HEK293 (cell line): ENCODE measurements around the gene IFI27L1.

ENCODE experiments used
- BCL6B ChIP-seq: fragments of 450-650 bp; formaldehyde crosslinking; IDR thresholded peaks from 2 replicates; pipeline ENCODE4 v1.5.1; 2017; ENCODE audit warnings: missing biosample characterization, missing genetic modification characterization
- GFI1B ChIP-seq: fragments of 450-650 bp; formaldehyde crosslinking; IDR thresholded peaks from 2 replicates; pipeline ENCODE4 v1.5.1; 2016; ENCODE audit warnings: missing biosample characterization, missing genetic modification characterization
- GLI2 ChIP-seq: fragments of 450-650 bp; formaldehyde crosslinking; IDR thresholded peaks from 2 replicates; pipeline ENCODE4; 2017; ENCODE audit warnings: missing biosample characterization, missing genetic modification characterization, low read depth, borderline replicate concordance
- HOXC10 ChIP-seq: sonication (generic); formaldehyde crosslinking; IDR thresholded peaks from 2 replicates; pipeline ENCODE4 v1.8.1; 2023; ENCODE audit warnings: mild to moderate bottlenecking, missing genetic modification reagents
- KLF16 ChIP-seq: fragments of 450-650 bp; formaldehyde crosslinking; IDR thresholded peaks from 2 replicates; pipeline ENCODE4 v1.5.1; 2017; ENCODE audit warnings: missing biosample characterization, missing genetic modification characterization
- SCRT2 ChIP-seq: fragments of 450-650 bp; formaldehyde crosslinking; IDR thresholded peaks from 2 replicates; pipeline ENCODE4 v1.5.1; 2016; ENCODE audit warnings: missing biosample characterization, missing genetic modification characterization
- SETDB1 ChIP-seq: IDR thresholded peaks from one replicate; pipeline ENCODE4 v1.6.1; 2017; ENCODE audit warnings: mild to moderate bottlenecking, low read length, moderate library complexity, mixed read lengths; ENCODE audit not compliant: insufficient read length
- ZBTB10 ChIP-seq: fragments of 450-650 bp; formaldehyde crosslinking; IDR thresholded peaks from 2 replicates; pipeline ENCODE4 v1.5.1; 2016; ENCODE audit warnings: missing biosample characterization, missing genetic modification characterization
- ZBTB11 ChIP-seq: fragments of 450-650 bp; formaldehyde crosslinking; conservative IDR thresholded peaks from 2 replicates; pipeline ENCODE4 v1.5.1; 2016; ENCODE audit warnings: low read depth, missing biosample characterization, missing genetic modification characterization
- ZBTB48 ChIP-seq: fragments of 450-650 bp; formaldehyde crosslinking; IDR thresholded peaks from 2 replicates; pipeline ENCODE4 v1.5.1; 2016; ENCODE audit warnings: missing biosample characterization, missing genetic modification characterization
- ZFP3 ChIP-seq: fragments of 450-650 bp; formaldehyde crosslinking; IDR thresholded peaks from 2 replicates; pipeline ENCODE4 v1.5.1; 2016; ENCODE audit warnings: low read depth, missing biosample characterization, missing genetic modification characterization
- ZIC2 ChIP-seq: fragments of 450-650 bp; formaldehyde crosslinking; IDR thresholded peaks from 2 replicates; pipeline ENCODE4 v1.5.1; 2016; ENCODE audit warnings: missing biosample characterization, missing genetic modification characterization
- ZNF146 ChIP-seq: fragments of 450-650 bp; formaldehyde crosslinking; IDR thresholded peaks from 2 replicates; pipeline ENCODE4 v1.5.1; 2016; ENCODE audit warnings: missing biosample characterization, missing genetic modification characterization
- ZNF174 ChIP-seq: fragments of 450-650 bp; formaldehyde crosslinking; IDR thresholded peaks from 2 replicates; pipeline ENCODE4 v1.5.0; 2017; ENCODE audit warnings: missing biosample characterization, mild to moderate bottlenecking, missing genetic modification characterization
- ZNF2 ChIP-seq: fragments of 450-650 bp; formaldehyde crosslinking; IDR thresholded peaks from 2 replicates; pipeline ENCODE4 v1.5.1; 2016; ENCODE audit warnings: missing biosample characterization, missing genetic modification characterization
- ZNF274 ChIP-seq, 2 experiments: fragments of 200-500 bp in 1 of 2; fragments of 450-650 bp in 1 of 2; sonication (Bioruptor generic) in 1 of 2; formaldehyde crosslinking in 1 of 2; IDR thresholded peaks; 2 replicates each; pipeline versions ENCODE4 v1.5.1 to v1.6.1; 2014 to 2016; ENCODE audit warnings: borderline replicate concordance in 1 of 2, inconsistent platforms in 1 of 2, low read length in 1 of 2, missing biosample characterization in 1 of 2, missing genetic modification characterization in 1 of 2
- ZNF416 ChIP-seq: fragments of 450-650 bp; formaldehyde crosslinking; IDR thresholded peaks from 2 replicates; pipeline ENCODE4 v1.5.1; 2016; ENCODE audit warnings: missing biosample characterization, missing genetic modification characterization
- ZNF433 ChIP-seq: fragments of 450-650 bp; formaldehyde crosslinking; IDR thresholded peaks from 2 replicates; pipeline ENCODE4 v1.5.1; 2016; ENCODE audit warnings: missing biosample characterization, missing genetic modification characterization, low read depth
- ZNF521 ChIP-seq: fragments of 450-650 bp; formaldehyde crosslinking; IDR thresholded peaks from 2 replicates; pipeline ENCODE4 v1.5.1; 2017; ENCODE audit warnings: missing biosample characterization, mild to moderate bottlenecking, missing genetic modification characterization
- ZNF530 ChIP-seq: fragments of 450-650 bp; formaldehyde crosslinking; IDR thresholded peaks from 2 replicates; pipeline ENCODE4 v1.5.1; 2016; ENCODE audit warnings: low read depth, missing biosample characterization, missing genetic modification characterization
- ZNF600 ChIP-seq: fragments of 450-650 bp; formaldehyde crosslinking; IDR thresholded peaks from 2 replicates; pipeline ENCODE4 v1.5.1; 2016; ENCODE audit warnings: missing biosample characterization, missing genetic modification characterization
- ZNF629 ChIP-seq: fragments of 450-650 bp; formaldehyde crosslinking; IDR thresholded peaks from 2 replicates; pipeline ENCODE4 v1.5.1; 2017; ENCODE audit warnings: missing biosample characterization, missing genetic modification characterization
- ZNF658 ChIP-seq: fragments of 450-650 bp; formaldehyde crosslinking; IDR thresholded peaks from 2 replicates; pipeline ENCODE4; 2016; ENCODE audit warnings: missing biosample characterization, missing genetic modification characterization
- ZNF777 ChIP-seq: fragments of 450-650 bp; formaldehyde crosslinking; IDR thresholded peaks from 2 replicates; pipeline ENCODE4 v1.5.1; 2017; ENCODE audit warnings: missing biosample characterization, missing genetic modification characterization, borderline replicate concordance
- TF ChIP-seq, protein P1 (sequence below): fragments of 450-650 bp; formaldehyde crosslinking; IDR thresholded peaks from 2 replicates; pipeline ENCODE4 v1.5.1; 2016; ENCODE audit warnings: missing biosample characterization, missing genetic modification characterization
- TF ChIP-seq, protein P2 (sequence below): fragments of 450-650 bp; formaldehyde crosslinking; IDR thresholded peaks from 2 replicates; pipeline ENCODE4 v1.5.1; 2016; ENCODE audit warnings: missing biosample characterization, missing genetic modification characterization
- TF ChIP-seq, protein P3 (sequence below): fragments of 450-650 bp; formaldehyde crosslinking; optimal IDR thresholded peaks from 2 replicates; pipeline ENCODE3; 2016; ENCODE audit warnings: missing biosample characterization, mild to moderate bottlenecking, missing genetic modification characterization
- TF ChIP-seq, protein P4 (sequence below): fragments of 450-650 bp; formaldehyde crosslinking; IDR thresholded peaks from 2 replicates; pipeline ENCODE4 v1.5.1; 2016; ENCODE audit warnings: missing biosample characterization, missing genetic modification characterization

IFI27L1 gene

GRCh38 chr14:94129111-94129757, 48.1 kb downstream of the IFI27L1 start, which contains the start of gene IFI27L2 (continued):
- TF ChIP-seq ZNF2 (tag by site-specific recombination) (no peak), GFI1B (tag by site-specific recombination) (no peak), ZBTB48 (peak; percentile 83), ZNF629 (tag by site-specific recombination) (peak; percentile 54), GLI2 (tag by site-specific recombination) (no peak), HOXC10 (no peak), SETDB1 (no peak), ZNF433 (tag by site-specific recombination) (no peak), ZNF521 (tag by site-specific recombination) (no peak), ZNF530 (tag by site-specific recombination) (no peak), ZNF600 (tag by site-specific recombination) (peak; percentile 41; the same call in 1 of the 2 replicates), ZNF274 (IDR thresholded peaks at IDR 0.05; ENCODE audit: low read length) (no peak), ZNF274 (tag by site-specific recombination; IDR thresholded peaks at IDR 0.05; ENCODE audit: borderline replicate concordance) (no peak), ZNF174 (no peak), ZNF416 (tag by site-specific recombination) (no peak), ZFP3 (tag by site-specific recombination) (no peak), ZIC2 (tag by site-specific recombination) (0 out of 2 replicates have a peak, but pooled peaks have one; percentile 6), BCL6B (tag by site-specific recombination) (no peak), ZNF777 (tag by site-specific recombination) (no peak), ZBTB10 (0 out of 2 replicates have a peak, but pooled peaks have one; percentile 17), SCRT2 (no peak), ZNF658 (tag by site-specific recombination) (no peak), ZNF146 (no peak), ZBTB11 (tag by site-specific recombination) (no peak), KLF16 (tag by site-specific recombination) (no peak)
- TF ChIP-seq, protein P1, sequence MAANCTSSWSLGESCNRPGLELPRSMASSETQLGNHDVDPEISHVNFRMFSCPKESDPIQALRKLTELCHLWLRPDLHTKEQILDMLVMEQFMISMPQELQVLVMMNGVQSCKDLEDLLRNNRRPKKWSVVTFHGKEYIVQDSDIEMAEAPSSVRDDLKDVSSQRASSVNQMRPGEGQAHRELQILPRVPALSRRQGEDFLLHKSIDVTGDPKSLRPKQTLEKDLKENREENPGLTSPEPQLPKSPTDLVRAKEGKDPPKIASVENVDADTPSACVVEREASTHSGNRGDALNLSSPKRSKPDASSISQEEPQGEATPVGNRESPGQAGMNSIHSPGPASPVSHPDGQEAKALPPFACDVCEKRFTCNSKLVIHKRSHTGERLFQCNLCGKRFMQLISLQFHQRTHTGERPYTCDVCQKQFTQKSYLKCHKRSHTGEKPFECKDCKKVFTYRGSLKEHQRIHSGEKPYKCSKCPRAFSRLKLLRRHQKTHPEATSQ (tag by site-specific recombination): no peak
- TF ChIP-seq, protein P2, sequence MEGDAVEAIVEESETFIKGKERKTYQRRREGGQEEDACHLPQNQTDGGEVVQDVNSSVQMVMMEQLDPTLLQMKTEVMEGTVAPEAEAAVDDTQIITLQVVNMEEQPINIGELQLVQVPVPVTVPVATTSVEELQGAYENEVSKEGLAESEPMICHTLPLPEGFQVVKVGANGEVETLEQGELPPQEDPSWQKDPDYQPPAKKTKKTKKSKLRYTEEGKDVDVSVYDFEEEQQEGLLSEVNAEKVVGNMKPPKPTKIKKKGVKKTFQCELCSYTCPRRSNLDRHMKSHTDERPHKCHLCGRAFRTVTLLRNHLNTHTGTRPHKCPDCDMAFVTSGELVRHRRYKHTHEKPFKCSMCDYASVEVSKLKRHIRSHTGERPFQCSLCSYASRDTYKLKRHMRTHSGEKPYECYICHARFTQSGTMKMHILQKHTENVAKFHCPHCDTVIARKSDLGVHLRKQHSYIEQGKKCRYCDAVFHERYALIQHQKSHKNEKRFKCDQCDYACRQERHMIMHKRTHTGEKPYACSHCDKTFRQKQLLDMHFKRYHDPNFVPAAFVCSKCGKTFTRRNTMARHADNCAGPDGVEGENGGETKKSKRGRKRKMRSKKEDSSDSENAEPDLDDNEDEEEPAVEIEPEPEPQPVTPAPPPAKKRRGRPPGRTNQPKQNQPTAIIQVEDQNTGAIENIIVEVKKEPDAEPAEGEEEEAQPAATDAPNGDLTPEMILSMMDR (tag by site-specific recombination): 0 out of 2 replicates have a peak, but pooled peaks have one; percentile 31
- TF ChIP-seq, protein P3, sequence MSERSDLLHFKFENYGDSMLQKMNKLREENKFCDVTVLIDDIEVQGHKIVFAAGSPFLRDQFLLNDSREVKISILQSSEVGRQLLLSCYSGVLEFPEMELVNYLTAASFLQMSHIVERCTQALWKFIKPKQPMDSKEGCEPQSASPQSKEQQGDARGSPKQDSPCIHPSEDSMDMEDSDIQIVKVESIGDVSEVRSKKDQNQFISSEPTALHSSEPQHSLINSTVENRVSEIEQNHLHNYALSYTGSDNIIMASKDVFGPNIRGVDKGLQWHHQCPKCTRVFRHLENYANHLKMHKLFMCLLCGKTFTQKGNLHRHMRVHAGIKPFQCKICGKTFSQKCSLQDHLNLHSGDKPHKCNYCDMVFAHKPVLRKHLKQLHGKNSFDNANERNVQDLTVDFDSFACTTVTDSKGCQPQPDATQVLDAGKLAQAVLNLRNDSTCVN: peak; percentile 9
- TF ChIP-seq, protein P4, sequence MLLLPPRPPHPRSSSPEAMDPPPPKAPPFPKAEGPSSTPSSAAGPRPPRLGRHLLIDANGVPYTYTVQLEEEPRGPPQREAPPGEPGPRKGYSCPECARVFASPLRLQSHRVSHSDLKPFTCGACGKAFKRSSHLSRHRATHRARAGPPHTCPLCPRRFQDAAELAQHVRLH: no peak
